Measurements from ENCODE around the gene NDUFV2. TPM values are rescaled to one million over a fixed set of nuclear protein-coding genes. Genes with fewer than 3 reads are reported as not detected.

Gene NDUFV2
- polyA plus RNA-seq, 1 experiment = 207 TPM

DNA sequence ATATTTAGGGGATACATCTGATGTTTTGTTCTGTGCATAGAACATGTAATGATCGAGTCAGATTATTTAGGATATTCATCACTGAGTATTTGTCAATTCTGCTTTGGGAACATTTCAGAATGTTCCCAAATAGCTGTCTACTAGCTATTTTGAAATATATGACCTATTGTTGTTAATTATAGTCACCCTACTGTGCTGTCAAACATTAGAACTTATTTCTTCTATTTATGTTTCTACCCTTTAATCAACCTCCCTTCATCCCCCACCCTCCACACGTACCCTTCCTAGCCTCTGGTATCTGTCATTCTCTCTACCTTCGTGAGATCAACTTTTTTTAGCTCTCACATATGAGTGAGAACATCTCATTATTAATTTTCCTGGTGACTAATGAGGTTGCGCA, 75.0 kb downstream of the NDUFV2 start:
- TF ChIP-seq CTCF (IDR thresholded peaks at IDR 0.05; ENCODE audit: low read depth, low read length) = no peak
- H3K4me3 ChIP-seq (ENCODE audit: low read depth, low read length) = no peak overlapping the region
- ChIA-PET CTCF (no interaction called here), POLR2A (no interaction called here)
- H3K27me3 ChIP-seq (ENCODE audit: control insufficient read depth, insufficient read depth, low read length) = no peaks in the 10 kb centered on the region
- H3K9me3 ChIP-seq (ENCODE audit: control insufficient read depth, insufficient read depth, low read length) = no peaks in the 10 kb centered on the region
- H3K27ac ChIP-seq (ENCODE audit: low read depth, low read length) = no peak overlapping the region
- no peak for DNase-seq (ENCODE audit: low read depth, low spot score)

DNA sequence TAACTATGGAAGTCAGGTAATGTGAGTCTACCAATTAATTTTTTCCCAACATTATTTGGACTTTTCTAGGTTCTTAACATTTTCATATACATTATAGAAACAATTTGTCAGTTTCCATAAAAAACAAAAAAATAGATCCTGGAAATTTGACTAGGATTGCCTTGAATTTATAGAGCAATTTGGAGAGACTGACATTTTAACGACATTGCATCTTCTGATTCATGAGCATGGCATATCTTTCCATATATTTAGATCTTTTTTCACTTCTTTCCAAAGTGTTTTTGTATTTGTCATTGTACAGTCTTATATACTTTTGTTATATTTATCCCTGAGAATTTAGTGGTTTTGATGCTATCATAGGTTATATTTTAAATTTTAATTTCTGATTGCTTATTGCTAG, 76.1 kb downstream of the NDUFV2 start:
- no peak for TF ChIP-seq CTCF (IDR thresholded peaks at IDR 0.05; ENCODE audit: low read depth, low read length)
- no peaks in the 10 kb centered on the region for H3K9me3 ChIP-seq (ENCODE audit: control insufficient read depth, insufficient read depth, low read length)
- POLR2A ChIA-PET = interaction anchor here (0.6 kb wide), 1 partner anchor 351 kb away, joined by 4 read pairs; no protein-coding TSS in a partner anchor
- DNase-seq (ENCODE audit: low read depth, low spot score) = no peak
- H3K27ac ChIP-seq (ENCODE audit: low read depth, low read length) = no peak overlapping the region
- CTCF ChIA-PET = interaction anchor here (0.5 to 1.0 kb wide), 2 partner anchors 11 to 156 kb away, joined by 3 to 5 read pairs; partner anchors contain the start of gene TWSG1
- no peak overlapping the region for H3K4me3 ChIP-seq (ENCODE audit: low read depth, low read length)
- H3K27me3 ChIP-seq (ENCODE audit: control insufficient read depth, insufficient read depth, low read length) = no peaks in the 10 kb centered on the region

- Histone ChIP-seq H3K27me3 (ENCODE audit: control insufficient read depth, insufficient read depth, low read length) (no peaks in the 10 kb centered on the region), H3K27ac (ENCODE audit: low read depth, low read length) (no peak overlapping the region), H3K4me3 (ENCODE audit: low read depth, low read length) (no peak overlapping the region), H3K9me3 (ENCODE audit: control insufficient read depth, insufficient read depth, low read length) (no peaks in the 10 kb centered on the region)
- ChIA-PET POLR2A (no interaction called here), CTCF (interaction anchor here (0.7 kb wide), 1 partner anchor 11 kb away, joined by 4 read pairs; no protein-coding TSS in a partner anchor)
- TF ChIP-seq CTCF (IDR thresholded peaks at IDR 0.05; ENCODE audit: low read depth, low read length) = no peak
- no peak for DNase-seq (ENCODE audit: low read depth, low spot score)
Observed at GRCh38 chr18:9181275-9181674, 78.8 kb downstream of the NDUFV2 start.

DNA sequence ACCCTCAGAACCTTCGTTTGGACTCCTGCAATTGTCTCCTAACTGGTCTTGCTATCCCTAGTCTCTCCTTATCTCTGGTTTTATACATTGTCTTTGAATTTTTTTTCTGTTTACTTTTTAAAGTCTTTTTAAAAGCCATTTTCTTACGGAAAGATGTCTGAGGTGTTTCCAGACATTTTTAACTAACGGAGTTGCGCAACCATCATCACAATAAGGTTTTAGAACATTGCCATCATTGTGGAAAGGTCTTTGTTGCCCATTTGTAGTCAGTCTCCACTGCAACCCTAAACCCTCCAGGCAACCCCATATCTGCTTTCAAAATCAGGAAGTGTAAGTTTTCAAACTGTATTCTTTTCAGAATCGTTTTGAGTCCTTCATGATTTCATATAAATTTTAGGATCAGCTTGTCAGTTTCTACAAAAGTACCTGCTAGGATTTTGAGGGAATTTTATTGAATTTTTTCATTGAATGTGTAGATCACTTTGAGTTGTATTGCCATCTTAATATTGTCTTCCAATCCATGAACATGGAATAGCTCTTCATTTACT, 80.4 kb downstream of the NDUFV2 start:
- no peak for DNase-seq (ENCODE audit: low read depth, low spot score)
- no peak overlapping the region for H3K4me3 ChIP-seq (ENCODE audit: low read depth, low read length)
- ChIA-PET CTCF (interaction anchor here (1.1 kb wide), 1 partner anchor 22 kb away, joined by 3 read pairs; no protein-coding TSS in a partner anchor), POLR2A (no interaction called here)
- no peaks in the 10 kb centered on the region for H3K9me3 ChIP-seq (ENCODE audit: control insufficient read depth, insufficient read depth, low read length)
- no peak overlapping the region for H3K27ac ChIP-seq (ENCODE audit: low read depth, low read length)
- TF ChIP-seq CTCF (IDR thresholded peaks at IDR 0.05; ENCODE audit: low read depth, low read length) = no peak
- H3K27me3 ChIP-seq (ENCODE audit: control insufficient read depth, insufficient read depth, low read length) = no peaks in the 10 kb centered on the region

Other genes with a start within 250 kb of the NDUFV2 start
- 8.5 and 10.4 TPM in 2 replicates for gene ANKRD12, start 34.1 kb downstream of the NDUFV2 start, polyA plus RNA-seq (2011; rRNA removed)
- 301 and 328 TPM in 2 replicates for gene TWSG1, start 232.1 kb downstream of the NDUFV2 start, polyA plus RNA-seq (2011; rRNA removed)

Measured in AG04450 (cell line).